Measurements from ENCODE around the gene L3MBTL4. TPM values are rescaled to one million over a fixed set of nuclear protein-coding genes. Genes with fewer than 3 reads are reported as not detected.

Gene L3MBTL4
- total and polyA plus RNA-seq, 2 experiments from 2014 or later: 4.1 to 14.1 TPM

DNA sequence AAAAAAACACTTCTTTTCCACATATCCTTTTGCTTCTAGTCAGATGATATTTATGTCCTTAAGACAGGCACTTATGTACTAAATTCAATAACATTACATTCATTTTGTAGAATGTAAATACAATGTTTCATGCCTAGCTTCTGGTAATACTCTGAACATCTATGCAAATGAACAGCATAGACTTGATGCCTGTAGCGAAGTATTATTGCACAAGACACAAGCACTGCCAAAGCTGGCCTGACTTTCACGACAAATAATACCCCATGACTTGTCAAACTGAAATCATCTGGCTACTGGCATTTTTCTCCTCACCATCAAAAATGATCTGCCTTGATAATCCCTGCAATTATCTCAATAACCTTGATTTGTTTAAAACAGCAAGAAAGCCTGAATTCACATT is 101.3 kb downstream of the L3MBTL4 start:
- no peaks in the 10 kb centered on the region for H3K36me3 ChIP-seq (replicated peaks; ENCODE audit: insufficient read depth, low read depth)
- DNase-seq (ENCODE audit: low spot score): no peak
- no peaks in the 10 kb centered on the region for H3K9me3 ChIP-seq (ENCODE audit: low read depth)
- WGBS (ENCODE audit: low lambda C conversion rate, missing lambda C conversion rate): 82% methylated on average over 2 of the region's 2 CpGs
- no peak overlapping the region for H3K27ac ChIP-seq
- no peak overlapping the region for H2AFZ ChIP-seq
- no peaks in the 10 kb centered on the region for H3K27me3 ChIP-seq
- no peaks in the 10 kb centered on the region for H3K9me2 ChIP-seq (replicated peaks; ENCODE audit: insufficient read depth)
- no peaks in the 10 kb centered on the region for H3K79me2 ChIP-seq
- no peaks in the 10 kb centered on the region for H3K4me1 ChIP-seq (ENCODE audit: insufficient read depth)
- TF ChIP-seq, protein P1, sequence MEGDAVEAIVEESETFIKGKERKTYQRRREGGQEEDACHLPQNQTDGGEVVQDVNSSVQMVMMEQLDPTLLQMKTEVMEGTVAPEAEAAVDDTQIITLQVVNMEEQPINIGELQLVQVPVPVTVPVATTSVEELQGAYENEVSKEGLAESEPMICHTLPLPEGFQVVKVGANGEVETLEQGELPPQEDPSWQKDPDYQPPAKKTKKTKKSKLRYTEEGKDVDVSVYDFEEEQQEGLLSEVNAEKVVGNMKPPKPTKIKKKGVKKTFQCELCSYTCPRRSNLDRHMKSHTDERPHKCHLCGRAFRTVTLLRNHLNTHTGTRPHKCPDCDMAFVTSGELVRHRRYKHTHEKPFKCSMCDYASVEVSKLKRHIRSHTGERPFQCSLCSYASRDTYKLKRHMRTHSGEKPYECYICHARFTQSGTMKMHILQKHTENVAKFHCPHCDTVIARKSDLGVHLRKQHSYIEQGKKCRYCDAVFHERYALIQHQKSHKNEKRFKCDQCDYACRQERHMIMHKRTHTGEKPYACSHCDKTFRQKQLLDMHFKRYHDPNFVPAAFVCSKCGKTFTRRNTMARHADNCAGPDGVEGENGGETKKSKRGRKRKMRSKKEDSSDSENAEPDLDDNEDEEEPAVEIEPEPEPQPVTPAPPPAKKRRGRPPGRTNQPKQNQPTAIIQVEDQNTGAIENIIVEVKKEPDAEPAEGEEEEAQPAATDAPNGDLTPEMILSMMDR (IDR thresholded peaks at IDR 0.05; ENCODE audit: poor library complexity): no peak
- TF ChIP-seq EZH2 (IDR thresholded peaks at IDR 0.05; ENCODE audit: borderline replicate concordance) (no peak), EZH2phosphoT487 (IDR thresholded peaks at IDR 0.05; ENCODE audit: low read depth, severe bottlenecking, unreplicated experiment) (no peak)
- H3K4me3 ChIP-seq: no peak overlapping the region
- no peak overlapping the region for H3K4me2 ChIP-seq
- H4K20me1 ChIP-seq (ENCODE audit: insufficient read depth, poor library complexity, severe bottlenecking): no peaks in the 10 kb centered on the region

DNA sequence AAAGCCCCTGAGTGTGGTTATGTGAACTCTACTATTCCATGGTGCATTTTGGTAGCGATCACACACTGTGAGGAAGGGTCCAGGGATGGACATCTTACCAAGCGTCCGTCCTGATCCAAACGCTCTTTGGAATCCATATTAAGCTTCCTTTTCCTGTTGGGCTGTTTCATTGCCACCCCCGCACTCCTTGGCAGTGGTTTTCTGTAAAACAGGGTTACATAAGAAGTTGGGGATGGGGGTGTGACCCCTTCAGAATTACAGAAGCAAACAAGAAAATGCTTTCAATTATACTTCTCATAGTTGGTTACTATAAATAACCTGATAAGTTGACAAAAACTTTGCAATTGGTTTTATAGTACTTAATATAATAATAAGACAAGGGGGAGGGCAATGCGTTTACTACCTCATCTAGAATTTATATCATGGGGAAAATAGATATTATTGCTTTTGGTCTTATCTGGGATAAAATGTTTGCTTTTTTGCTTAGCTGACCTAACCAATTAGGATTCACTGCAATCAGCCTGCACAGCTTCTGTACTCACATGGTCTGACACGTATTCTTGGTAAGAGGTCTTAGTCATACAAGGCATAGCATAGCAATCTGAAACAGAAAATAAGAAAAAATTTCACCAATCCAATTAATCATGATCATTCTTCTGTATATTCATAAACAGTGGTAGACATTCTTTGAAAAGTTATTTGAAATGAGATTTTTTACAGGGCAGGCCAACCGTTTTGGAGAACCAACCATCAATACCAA is 103.1 kb downstream of the L3MBTL4 start:
- Histone ChIP-seq H3K79me2 (no peaks in the 10 kb centered on the region), H3K9me3 (ENCODE audit: low read depth) (no peaks in the 10 kb centered on the region), H3K4me1 (ENCODE audit: insufficient read depth) (no peaks in the 10 kb centered on the region), H4K20me1 (ENCODE audit: insufficient read depth, poor library complexity, severe bottlenecking) (no peaks in the 10 kb centered on the region), H3K9me2 (replicated peaks; ENCODE audit: insufficient read depth) (no peaks in the 10 kb centered on the region), H3K4me3 (no peak overlapping the region), H2AFZ (no peak overlapping the region), H3K36me3 (replicated peaks; ENCODE audit: insufficient read depth, low read depth) (no peaks in the 10 kb centered on the region), H3K27me3 (no peaks in the 10 kb centered on the region), H3K27ac (no peak overlapping the region), H3K4me2 (no peak overlapping the region)
- WGBS (ENCODE audit: low lambda C conversion rate, missing lambda C conversion rate): 93% methylated on average over 8 of the region's 8 CpGs
- no peak for DNase-seq (ENCODE audit: low spot score)
- TF ChIP-seq EZH2 (IDR thresholded peaks at IDR 0.05; ENCODE audit: borderline replicate concordance): no peak
- no peak for TF ChIP-seq EZH2phosphoT487 (IDR thresholded peaks at IDR 0.05; ENCODE audit: low read depth, severe bottlenecking, unreplicated experiment)
- TF ChIP-seq, protein P1 (IDR thresholded peaks at IDR 0.05; ENCODE audit: poor library complexity): no peak

DNA sequence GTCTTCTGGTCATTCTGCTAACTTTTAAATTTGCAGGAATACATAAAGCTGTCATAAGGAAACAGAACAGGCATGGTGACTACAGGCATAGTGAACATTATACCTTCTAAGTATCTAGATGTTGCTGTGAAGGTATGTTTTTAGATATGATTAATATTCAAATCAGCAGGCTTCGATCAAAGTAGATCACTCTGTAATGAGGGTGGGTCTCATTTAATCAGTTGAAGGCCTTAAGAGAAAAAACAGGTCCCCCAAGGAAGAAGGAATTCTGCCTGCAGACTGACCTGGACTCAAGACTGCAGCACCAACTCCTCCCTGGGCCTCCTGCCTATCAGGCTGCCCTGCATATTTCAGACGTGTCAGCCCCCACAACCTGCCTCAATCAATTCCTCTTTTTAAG is 104.0 kb downstream of the L3MBTL4 start:
- Histone ChIP-seq H3K27ac (no peak overlapping the region), H3K9me2 (replicated peaks; ENCODE audit: insufficient read depth) (no peaks in the 10 kb centered on the region), H3K4me3 (no peak overlapping the region), H3K9me3 (ENCODE audit: low read depth) (no peaks in the 10 kb centered on the region), H3K4me1 (ENCODE audit: insufficient read depth) (no peaks in the 10 kb centered on the region), H3K27me3 (no peaks in the 10 kb centered on the region), H3K79me2 (no peaks in the 10 kb centered on the region), H3K4me2 (no peak overlapping the region), H2AFZ (no peak overlapping the region), H4K20me1 (ENCODE audit: insufficient read depth, poor library complexity, severe bottlenecking) (no peaks in the 10 kb centered on the region), H3K36me3 (replicated peaks; ENCODE audit: insufficient read depth, low read depth) (no peaks in the 10 kb centered on the region)
- WGBS (ENCODE audit: low lambda C conversion rate, missing lambda C conversion rate): 78% methylated on average over 2 of the region's 2 CpGs
- DNase-seq (ENCODE audit: low spot score): no peak
- TF ChIP-seq EZH2phosphoT487 (IDR thresholded peaks at IDR 0.05; ENCODE audit: low read depth, severe bottlenecking, unreplicated experiment) (no peak), EZH2 (IDR thresholded peaks at IDR 0.05; ENCODE audit: borderline replicate concordance) (no peak)
- TF ChIP-seq, protein P1 (IDR thresholded peaks at IDR 0.05; ENCODE audit: poor library complexity): no peak

Measured in hepatocyte (in vitro differentiated cells).